ENCODE data around the gene EPO. TPM values are rescaled to one million over a fixed set of nuclear protein-coding genes. Genes with fewer than 3 reads are reported as not detected.

The EPO gene
- total and polyA plus RNA-seq, 2 of the 8 experiments (the other 6 are each of a cell fraction or from before 2014, with no cell fraction given) = 0.42 to 0.95 TPM

DNA sequence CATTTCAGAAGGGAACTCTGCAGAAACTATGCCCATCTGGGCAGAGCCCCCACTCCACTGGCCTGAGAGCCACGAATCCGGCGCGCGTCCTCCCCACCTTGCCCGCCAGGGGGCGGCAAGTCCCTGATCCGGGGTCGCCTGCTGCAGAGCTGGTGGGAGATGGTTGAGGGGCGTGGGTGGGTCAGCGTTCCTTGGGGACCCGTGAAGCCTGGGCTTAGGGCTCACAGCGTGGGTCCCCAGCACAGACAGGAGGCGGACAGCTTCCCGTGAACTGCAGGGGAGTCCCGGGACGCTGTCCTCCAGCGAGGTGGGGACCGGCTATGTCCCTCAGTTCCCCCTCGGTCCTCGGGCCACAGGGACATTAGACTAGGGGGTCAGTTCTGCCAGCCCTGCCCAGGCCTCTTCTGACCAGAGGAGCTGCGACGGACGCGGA is 14.9 kb upstream of the EPO start (continued):
- TF ChIP-seq, protein P1, sequence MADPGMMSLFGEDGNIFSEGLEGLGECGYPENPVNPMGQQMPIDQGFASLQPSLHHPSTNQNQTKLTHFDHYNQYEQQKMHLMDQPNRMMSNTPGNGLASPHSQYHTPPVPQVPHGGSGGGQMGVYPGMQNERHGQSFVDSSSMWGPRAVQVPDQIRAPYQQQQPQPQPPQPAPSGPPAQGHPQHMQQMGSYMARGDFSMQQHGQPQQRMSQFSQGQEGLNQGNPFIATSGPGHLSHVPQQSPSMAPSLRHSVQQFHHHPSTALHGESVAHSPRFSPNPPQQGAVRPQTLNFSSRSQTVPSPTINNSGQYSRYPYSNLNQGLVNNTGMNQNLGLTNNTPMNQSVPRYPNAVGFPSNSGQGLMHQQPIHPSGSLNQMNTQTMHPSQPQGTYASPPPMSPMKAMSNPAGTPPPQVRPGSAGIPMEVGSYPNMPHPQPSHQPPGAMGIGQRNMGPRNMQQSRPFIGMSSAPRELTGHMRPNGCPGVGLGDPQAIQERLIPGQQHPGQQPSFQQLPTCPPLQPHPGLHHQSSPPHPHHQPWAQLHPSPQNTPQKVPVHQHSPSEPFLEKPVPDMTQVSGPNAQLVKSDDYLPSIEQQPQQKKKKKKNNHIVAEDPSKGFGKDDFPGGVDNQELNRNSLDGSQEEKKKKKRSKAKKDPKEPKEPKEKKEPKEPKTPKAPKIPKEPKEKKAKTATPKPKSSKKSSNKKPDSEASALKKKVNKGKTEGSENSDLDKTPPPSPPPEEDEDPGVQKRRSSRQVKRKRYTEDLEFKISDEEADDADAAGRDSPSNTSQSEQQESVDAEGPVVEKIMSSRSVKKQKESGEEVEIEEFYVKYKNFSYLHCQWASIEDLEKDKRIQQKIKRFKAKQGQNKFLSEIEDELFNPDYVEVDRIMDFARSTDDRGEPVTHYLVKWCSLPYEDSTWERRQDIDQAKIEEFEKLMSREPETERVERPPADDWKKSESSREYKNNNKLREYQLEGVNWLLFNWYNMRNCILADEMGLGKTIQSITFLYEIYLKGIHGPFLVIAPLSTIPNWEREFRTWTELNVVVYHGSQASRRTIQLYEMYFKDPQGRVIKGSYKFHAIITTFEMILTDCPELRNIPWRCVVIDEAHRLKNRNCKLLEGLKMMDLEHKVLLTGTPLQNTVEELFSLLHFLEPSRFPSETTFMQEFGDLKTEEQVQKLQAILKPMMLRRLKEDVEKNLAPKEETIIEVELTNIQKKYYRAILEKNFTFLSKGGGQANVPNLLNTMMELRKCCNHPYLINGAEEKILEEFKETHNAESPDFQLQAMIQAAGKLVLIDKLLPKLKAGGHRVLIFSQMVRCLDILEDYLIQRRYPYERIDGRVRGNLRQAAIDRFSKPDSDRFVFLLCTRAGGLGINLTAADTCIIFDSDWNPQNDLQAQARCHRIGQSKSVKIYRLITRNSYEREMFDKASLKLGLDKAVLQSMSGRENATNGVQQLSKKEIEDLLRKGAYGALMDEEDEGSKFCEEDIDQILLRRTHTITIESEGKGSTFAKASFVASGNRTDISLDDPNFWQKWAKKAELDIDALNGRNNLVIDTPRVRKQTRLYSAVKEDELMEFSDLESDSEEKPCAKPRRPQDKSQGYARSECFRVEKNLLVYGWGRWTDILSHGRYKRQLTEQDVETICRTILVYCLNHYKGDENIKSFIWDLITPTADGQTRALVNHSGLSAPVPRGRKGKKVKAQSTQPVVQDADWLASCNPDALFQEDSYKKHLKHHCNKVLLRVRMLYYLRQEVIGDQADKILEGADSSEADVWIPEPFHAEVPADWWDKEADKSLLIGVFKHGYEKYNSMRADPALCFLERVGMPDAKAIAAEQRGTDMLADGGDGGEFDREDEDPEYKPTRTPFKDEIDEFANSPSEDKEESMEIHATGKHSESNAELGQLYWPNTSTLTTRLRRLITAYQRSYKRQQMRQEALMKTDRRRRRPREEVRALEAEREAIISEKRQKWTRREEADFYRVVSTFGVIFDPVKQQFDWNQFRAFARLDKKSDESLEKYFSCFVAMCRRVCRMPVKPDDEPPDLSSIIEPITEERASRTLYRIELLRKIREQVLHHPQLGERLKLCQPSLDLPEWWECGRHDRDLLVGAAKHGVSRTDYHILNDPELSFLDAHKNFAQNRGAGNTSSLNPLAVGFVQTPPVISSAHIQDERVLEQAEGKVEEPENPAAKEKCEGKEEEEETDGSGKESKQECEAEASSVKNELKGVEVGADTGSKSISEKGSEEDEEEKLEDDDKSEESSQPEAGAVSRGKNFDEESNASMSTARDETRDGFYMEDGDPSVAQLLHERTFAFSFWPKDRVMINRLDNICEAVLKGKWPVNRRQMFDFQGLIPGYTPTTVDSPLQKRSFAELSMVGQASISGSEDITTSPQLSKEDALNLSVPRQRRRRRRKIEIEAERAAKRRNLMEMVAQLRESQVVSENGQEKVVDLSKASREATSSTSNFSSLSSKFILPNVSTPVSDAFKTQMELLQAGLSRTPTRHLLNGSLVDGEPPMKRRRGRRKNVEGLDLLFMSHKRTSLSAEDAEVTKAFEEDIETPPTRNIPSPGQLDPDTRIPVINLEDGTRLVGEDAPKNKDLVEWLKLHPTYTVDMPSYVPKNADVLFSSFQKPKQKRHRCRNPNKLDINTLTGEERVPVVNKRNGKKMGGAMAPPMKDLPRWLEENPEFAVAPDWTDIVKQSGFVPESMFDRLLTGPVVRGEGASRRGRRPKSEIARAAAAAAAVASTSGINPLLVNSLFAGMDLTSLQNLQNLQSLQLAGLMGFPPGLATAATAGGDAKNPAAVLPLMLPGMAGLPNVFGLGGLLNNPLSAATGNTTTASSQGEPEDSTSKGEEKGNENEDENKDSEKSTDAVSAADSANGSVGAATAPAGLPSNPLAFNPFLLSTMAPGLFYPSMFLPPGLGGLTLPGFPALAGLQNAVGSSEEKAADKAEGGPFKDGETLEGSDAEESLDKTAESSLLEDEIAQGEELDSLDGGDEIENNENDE (IDR thresholded peaks at IDR 0.05; ENCODE audit: insufficient replicate concordance, low read length) = no peak
- no peak for TF ChIP-seq JUND (IDR thresholded peaks at IDR 0.05; ENCODE audit: low read length)
- no peak for TF ChIP-seq RNF2 (IDR thresholded peaks at IDR 0.05; ENCODE audit: borderline replicate concordance, low read depth, low read length, missing control alignments, poor library complexity, severe bottlenecking)
- no peak for TF ChIP-seq SUZ12 (IDR thresholded peaks at IDR 0.05; ENCODE audit: low read length)
- TF ChIP-seq TAF7 (optimal IDR thresholded peaks at IDR 0.05; ENCODE audit: borderline replicate concordance, low read depth, low read length) = peak; percentile 42
- TF ChIP-seq CREB1 (IDR thresholded peaks at IDR 0.05) = peak; percentile 60; the same call in 1 of the 2 replicates
- TF ChIP-seq GTF2F1 (IDR thresholded peaks at IDR 0.05; ENCODE audit: borderline replicate concordance, low read depth, low read length) = no peak
- TF ChIP-seq JUN (IDR thresholded peaks at IDR 0.05; ENCODE audit: low read depth, low read length) = no peak
- no peak for TF ChIP-seq RXRA (IDR thresholded peaks at IDR 0.05; ENCODE audit: insufficient read depth, low read depth, low read length)

Measured in H1 (cell line).